HG03175 (cell line): ENCODE measurements around the gene TNRC6C.
"Not testable (repeated sequence)": the region's sequence is repeated elsewhere in the genome, so short reads cannot be mapped to it uniquely, and the experiment has no call there.

Experiments used
- ATAC-seq: cut with Tn5 transposase; IDR thresholded peaks from one replicate; pipeline ENCODE4 v1.9.1; 2021; ENCODE audit warnings: mild to moderate bottlenecking, moderate library complexity; ENCODE audit not compliant: unreplicated experiment

TNRC6C gene

DNA sequence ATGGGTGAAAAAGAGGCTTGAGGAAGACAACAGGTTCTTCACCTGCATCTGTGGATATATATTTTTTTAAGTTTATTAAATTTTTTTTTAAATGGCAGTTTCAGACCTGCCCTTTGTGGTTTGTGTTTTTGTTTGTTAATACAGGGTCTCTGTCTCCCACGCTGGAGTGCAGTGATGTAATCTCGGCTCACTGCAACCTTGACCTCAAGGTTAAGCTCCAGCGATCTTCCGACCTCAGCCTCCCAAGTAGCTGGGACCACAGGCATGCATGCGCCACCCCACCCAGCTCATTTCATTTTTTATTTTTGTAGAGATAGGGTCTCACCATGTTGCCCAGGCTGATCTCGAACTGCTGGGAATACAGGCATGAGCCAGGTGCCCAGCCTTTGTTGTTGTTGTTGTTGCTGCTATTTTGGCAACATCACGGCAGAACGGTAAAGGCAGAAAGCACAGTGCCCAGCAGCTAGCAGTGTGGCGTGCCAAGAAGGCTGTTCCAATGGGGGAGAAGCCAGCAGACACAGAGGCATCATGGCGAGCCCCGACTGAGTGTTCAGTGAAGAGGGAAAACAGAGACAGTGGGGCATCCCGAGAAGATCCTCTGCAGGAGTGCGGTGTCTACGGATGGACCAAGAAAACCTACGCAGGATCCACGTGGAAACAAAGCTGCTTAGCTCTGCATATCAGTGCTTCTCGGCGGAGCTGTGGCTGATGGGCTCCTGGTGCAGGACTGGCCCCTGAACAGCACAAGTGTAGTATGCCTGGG lies 150.4 kb downstream of the TNRC6C start:
- ATAC-seq, result no peak

DNA sequence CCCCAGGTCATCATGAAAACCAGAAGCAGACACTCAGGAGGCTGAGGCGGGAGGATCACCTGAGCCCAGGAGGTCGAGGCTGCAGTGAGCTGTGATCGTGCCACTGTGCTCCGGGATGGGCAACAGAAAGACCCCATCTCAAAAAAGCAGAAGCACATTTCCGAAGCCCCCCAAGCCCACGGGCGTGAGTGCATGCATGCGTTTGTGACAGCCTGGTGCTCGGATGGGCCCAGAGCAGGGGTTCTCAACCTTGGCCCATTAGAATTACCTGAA lies 150.9 kb downstream of the TNRC6C start:
- ATAC-seq, result no peak

DNA sequence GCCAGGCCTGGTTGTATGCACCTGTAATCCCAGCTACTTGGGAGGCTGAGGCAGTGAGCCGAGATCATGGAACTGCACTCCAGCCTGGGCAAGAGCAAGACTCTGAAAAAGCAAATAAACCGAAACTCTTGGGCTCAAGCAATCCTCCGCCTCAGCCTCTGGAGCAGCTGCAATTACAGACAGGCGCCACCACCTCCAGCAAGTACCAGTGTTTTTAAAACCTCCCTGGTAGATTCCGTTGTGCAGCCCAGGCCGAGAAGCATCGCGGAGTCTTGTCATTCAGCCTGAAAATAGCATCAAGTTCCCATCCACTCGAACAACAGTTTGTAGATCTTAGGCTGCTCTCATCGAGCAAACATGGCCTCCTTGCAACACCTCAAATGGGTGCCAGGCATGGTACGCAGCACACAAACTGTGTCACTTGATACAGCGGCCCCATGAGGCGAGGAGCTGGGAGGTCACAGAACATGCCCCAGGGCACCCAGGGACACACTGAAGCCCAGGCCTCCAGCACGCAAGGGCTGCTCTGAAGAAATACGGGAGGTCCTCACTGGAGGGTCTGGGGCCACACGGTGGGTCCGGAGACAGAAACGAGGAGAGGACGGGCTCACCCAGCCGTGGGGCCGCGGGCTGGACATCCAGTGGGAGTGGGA lies 152.0 kb downstream of the TNRC6C start:
- ATAC-seq, result no peak

DNA sequence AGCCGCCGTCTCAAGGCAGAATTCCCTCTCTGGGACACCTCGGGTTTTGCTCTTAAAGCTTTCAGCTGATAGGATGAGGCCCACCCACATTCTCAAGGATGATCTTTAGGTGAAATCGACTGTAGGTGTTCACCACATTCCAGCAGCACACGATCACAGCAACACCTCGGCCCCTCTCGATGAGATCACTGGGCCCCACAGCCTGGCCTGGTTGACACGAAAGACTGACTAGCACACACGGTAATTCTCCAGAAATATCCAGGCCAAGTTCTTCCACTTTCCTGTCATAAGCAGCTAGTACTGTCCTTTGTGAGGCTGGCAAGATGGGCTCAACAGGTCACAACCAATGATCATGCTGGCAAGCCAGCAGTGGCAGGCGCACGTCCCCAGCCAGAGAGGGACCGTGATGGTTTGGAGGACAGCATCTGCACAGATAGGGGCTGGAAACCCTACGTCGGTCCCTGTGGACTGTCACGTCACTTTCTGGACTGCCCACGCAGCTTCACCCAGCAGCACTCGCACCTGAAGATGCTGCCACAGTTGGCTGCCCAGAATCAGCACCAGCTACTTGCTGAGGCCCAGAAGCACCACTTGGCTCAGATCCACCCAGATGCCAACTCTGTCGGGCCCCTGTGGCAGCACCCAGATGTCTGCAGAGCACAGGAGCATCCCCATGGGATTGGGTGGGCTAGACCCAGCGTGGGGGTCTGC lies 152.7 kb downstream of the TNRC6C start:
- no peak for ATAC-seq

DNA sequence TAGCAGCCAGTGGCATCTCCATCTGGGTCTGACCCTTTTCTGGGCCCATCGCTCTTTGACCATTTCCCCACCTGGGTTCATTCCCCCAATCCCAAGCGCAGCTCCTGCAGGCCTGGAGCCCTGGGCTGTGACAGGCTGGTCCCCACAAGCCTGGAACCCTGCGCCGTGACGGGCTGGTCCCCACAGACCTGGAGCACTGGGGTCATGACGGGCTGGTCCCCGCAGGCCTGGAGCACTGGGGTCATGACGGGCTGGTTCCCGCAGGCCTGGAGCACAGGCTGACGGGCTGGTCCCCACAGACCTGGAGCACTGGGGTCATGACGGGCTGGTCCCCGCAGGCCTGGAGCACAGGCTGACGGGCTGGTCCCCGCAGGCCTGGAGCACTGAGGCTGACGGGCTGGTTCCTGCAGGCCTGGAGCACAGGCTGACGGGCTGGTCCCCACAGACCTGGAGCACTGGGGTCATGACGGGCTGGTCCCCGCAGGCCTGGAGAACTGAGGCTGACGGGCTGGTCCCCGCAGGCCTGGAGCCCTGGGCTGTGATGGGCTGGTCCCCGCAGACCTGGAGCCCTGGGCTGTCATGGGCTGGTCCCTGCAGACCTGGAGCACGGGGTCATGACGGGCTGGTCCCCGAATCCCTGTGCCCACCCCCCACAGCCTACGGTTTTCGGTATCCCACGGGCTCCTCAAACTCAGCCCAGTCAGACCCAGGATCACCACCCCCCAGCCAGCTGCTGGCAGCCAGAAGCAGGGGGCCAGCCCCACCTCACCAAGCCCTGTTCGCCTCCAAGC lies 153.4 kb downstream of the TNRC6C start:
- ATAC-seq, result no peak

DNA sequence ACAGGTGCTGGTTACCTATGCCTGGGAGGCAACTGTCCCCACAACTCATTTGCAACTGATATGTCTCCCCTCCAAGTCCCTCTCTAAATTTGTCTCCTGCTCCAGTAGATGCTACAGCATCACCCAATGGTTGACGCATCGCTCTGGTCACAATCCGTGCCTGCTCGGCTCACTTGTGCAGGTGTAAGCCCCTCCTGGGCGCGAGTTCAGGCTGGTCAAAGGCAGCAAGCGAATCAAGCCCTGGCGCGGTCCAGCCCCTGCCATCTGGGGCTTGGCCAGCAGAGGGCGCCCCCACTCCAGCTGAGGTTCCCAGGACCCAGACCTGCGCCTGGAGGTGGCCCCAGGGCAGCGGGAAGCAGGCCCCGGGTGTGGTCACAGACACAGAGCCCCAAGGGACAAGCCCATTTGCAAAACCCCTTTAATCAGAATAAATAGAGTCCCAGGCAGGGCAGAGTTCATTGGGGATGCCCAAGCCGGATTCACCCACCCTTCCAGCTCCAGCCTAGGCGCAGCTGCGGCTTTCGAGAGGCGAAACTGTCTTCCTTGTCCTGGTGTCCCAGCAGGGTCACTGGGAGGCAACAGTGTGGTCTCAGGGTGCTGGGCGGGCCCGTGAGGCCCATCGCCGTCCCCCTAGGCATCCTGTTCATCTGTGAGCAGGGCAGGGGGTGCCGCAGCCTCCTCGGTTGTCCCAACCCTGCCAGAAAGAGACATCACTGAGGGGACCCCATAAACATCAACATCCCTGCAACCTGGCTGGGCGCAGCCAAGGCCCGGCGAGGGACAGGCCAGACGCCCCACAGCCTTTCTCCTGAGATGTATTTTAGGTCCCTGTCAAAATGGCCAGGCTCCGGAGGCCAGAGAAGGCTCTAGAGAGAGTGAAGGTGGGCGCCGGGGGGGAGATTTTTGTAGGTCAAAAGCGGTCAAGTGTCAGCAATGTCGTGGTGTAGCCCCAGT lies 154.3 kb downstream of the TNRC6C start:
- ATAC-seq, result peak; percentile 45

DNA sequence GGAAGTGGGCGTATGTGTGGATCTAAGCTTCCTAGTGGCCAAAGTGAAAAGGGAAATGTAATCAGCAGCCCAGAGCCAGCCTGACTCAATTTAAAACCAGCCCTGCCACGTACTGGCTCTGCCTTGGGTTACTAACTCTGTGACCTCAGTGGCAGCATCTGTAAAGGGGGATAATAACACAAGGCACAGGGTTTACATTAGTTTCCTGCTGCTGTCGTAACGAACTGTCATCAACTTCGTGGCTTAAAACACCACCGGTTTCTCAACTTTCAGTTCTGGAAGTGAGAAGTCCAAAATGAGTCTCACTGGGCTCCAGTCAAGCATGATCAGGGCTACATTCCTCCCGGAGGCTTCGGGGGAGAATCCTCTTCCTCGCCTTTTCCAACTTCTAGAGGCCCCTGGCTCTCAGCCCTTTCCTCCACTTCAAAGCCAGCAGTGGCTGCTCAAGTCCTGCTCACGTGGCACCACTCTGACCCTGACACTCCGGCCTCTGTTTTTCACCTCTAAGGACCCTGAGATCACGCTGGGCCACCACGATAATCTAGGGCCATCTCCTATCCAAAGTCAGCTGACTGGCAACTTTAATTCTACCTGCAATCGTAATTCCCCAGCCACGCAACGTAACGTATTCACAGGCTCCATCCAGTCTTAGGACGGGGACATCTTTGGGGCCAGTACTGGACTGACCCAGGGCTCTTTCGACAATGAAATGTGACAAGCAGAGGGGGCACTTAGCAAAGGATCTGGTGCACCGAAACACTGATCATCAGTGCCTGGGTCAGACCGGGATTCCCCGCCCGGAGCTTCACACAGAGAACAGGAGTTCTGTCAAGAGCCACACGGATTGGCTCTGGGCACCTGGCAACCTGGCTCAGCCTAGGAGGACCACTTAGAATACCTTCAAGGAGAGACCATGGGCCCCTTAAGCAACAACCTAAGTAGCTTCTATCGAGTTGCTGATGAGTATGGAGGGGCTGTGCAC lies 155.6 kb downstream of the TNRC6C start:
- ATAC-seq, result no peak

DNA sequence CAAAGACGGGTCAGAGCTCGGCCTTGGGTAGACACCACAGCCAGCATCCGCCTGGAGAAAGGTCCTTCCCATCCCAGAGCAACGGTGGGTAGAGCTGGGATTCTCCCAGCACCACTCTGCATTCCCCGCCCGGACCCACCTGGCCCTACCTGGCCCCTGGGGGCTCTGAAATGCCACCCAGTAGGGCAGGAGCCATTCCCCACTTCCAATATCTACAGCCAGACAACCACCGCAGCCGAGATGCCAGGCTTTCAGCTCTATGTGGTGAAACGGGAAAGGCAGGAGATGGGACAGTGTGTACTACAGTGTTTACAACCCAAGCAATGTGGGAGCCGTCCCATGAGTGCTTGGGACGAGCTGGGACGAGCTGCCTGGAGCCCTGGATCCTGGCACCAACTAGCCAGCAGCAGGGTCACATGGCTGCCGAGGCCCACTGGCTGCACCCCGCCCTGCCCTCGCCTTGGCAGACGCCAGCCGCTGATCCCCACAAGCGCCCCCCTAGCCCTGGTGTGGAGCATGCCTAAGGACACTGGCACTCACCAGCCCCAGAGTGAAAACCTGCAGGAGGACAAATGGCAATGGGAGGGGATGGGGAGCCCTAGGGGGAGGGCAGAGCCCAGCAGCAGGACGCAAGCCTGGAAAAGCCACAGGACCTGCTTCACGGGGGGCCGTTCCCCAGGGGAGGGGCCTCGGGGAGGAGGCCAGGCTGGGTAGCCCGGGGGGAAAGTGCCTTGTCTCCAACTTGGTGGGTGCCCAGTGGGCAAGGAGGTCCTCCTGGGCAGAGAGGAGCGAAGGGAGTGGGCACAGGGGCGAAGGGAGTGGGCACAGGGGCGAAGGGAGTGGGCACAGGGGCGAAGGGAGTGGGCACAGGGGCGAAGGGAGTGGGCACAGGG lies 156.6 kb downstream of the TNRC6C start:
- no peak for ATAC-seq

DNA sequence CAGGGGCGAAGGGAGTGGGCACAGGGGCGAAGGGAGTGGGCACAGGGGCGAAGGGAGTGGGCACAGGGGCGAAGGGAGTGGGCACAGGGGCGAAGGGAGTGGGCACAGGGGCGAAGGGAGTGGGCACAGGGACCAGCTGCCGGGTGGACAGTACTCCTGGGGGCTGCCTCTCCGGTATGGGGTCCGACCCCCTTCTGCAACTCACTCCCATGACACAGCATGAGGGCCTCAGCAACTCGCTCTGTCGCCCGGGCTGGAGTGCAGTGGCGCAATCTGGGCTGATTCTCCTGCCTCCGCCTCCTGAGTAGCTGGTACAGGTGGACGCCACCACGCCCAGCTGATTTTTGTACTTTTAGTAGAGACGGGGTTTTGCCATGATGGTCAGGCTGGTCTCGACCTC lies 157.3 kb downstream of the TNRC6C start:
- not testable (repeated sequence) for ATAC-seq

DNA sequence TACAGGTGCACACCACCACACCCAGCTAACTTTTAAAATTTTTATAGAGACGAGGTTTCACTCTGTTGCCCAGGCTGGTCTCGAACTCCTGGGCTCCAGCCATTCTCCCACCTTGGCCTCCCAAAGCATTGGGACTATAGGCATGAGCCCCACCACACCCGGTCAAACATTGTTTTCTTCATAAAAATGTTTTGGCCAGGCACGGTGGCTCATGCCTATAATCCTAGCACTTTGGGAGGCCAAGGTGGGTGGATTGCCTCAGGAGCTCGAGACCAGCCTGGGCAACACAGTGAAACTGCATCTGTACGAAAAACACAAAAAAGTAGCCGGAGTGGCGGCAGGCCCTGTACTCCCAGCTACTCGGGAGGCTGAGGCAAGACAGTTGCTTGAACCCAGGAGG lies 157.9 kb downstream of the TNRC6C start:
- no peak for ATAC-seq

DNA sequence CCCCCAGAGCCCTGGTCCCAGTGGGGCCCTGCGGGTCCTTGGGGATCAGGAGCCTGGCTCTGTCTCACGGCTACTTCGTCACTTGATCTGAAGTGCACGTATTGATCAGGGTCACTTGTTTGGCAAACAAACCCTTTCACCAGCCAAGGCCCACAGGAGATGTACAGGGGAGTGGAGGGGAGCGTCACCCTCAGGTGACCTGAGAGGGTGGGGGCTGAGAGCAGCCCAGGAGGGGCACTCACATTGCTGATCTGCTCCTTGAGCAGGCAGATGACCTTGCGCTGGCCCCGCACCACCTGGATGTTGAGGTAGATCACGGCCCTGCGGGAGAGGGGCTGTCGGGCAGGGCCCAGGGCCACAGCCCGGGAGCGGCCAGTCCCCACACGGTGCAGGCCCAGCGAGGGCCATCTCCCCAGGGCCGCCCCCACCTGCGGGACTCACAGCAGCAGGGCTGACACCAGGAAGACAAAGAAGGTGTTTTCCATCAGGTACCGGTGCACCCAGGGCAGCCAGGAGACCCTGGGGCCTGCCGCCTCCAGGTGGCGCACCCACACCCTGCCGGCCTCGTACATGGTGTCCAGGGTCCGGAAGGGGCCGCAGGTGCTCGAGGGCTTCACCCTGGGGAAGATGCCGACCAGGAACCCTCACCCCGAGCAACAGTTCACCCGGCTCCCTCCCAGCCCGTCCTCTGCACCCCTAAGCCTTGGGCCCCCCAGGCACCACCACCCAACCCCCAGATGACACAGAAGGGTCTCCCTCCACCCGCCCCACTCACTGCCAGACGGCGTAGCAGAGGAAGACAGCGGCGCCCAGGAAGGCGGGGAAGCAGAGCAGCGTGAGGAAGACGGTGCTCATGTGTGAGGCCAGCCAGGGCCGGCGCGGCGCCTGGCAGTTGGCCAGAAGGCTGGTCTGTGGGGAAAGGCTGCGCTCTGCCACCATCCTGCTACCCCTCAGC lies 158.8 kb downstream of the TNRC6C start:
- ATAC-seq, result no peak

DNA sequence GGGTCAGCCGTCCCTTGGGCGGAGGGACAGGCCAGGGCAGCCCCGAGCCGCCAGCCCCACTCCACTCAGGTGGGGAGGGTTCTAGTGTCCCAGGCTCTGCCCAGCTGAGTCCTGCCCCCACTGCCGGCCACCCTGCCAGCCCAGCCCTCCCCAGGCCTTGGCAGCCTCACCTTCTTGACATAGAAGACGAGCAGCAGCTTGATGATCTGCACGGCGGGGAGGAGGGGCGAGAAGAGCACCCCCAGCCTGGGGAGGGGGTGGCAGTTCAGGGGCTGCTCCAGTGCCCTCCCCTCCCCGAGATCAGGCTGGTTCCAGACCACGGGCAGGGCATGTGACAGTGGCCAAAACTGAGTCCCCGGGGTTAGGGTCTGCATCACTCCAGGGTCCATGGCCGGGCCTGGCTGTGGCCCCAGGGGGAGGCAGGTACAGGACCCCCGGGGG lies 160.3 kb downstream of the TNRC6C start:
- no peak for ATAC-seq

DNA sequence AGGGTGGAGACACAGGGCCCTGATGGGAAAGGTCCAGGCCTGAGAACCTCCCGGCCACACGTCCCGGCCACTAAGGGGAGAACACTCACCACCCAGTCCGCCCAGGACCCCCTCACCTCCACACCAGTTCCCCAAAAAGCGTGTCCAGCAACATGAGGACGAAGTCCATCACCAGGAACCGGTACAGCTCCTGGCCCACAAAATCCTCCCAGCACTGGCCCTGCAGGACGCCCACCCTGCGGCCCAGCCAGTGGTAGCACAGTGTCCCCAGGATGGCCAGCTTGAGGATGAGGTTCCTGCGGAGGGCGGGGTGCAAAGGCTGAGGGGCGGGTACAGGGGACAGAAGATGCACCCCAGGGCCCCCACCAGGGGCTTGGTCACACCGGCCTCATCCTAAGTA lies 162.0 kb downstream of the TNRC6C start:
- no peak for ATAC-seq

DNA sequence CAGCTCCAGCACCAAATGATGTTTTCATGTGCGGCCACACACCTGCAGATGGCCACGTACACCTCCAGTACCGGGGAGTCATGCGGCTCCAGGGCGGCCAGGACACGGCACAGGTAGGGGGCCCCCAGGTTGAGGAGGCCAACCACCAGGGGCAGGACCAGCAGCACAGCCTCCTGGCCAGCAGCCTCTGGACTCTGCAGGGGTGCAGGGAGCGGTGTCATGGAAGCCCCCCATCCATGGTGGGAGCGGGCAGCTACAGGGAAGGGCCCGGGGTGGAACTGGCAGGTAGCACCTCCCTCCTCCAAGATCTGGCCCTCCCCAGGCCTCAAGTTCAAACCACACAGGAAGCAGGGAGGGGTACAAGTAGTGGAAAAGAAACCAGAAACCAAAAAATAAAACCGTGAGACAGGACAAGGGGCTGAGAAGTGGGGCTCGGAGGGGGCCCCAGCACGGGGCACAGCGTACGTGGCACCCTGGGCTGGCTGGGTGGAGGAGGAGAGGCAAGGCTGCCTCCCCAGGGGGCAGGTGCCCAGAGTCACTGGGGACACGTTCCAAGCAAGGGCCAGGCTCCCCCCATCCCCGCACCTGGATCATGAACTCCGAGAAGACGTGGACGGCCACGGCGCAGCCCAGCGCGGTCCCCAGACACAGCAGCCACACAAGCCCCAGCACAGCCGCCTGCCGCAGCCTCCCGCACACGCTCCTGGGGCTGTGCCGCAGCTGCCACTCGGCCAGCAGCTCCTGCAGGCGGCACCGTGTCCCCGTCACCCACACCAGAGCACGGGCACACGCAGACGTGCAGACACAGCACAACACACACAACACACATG lies 162.7 kb downstream of the TNRC6C start:
- no peak for ATAC-seq

DNA sequence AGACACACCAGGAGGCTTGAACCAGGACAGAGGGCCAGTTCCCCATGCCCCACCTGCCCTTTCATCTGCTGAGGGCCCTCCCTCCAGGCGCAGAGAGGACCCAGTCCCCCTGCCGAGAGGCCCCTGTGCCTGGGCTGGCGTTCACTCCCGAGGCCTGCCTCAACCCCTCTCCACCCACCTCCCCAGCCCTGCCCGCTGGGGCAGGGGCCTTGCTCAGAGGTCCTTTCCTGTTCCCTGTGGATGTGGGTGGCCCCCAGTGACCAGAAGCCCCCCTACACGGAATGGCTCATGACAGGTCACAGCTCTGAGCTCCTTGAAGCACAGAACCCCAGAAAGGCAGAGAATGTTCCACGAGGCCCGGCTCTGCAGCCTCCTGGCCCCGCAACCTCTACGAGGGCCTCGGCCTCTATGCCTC lies 163.3 kb downstream of the TNRC6C start:
- no peak for ATAC-seq
